HG03432 (cell line): Measurements from ENCODE around the gene NME5.
"Not testable (repeated sequence)": the region's sequence is repeated elsewhere in the genome, so short reads cannot be mapped to it uniquely, and the experiment has no call there.

ENCODE experiments used
- ATAC-seq: cut with Tn5 transposase; IDR thresholded peaks from one replicate; pipeline ENCODE4 v1.9.1; 2021; ENCODE audit warnings: mild to moderate bottlenecking, moderate library complexity; ENCODE audit not compliant: unreplicated experiment

NME5 gene

DNA sequence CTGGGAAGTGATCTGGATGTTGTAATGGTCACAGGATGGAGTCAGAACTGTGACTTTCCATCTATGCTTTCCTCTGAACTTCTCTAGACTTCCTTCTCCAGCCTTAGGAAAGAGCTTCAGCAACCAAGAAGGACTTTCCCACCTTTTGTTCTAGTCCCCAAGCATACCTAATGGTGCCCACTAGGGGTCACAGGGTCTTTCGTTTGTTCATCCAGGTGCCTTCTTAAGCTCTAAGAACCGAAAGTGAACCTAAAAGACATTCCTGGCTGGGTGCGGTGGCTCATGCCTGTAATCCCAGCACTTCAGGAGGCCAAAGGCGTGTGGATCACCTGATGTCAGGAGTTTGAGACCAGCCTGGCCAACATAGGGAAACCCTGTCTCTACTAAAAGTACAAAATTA lies 57.2 kb downstream of the NME5 start:
- no peak for ATAC-seq

DNA sequence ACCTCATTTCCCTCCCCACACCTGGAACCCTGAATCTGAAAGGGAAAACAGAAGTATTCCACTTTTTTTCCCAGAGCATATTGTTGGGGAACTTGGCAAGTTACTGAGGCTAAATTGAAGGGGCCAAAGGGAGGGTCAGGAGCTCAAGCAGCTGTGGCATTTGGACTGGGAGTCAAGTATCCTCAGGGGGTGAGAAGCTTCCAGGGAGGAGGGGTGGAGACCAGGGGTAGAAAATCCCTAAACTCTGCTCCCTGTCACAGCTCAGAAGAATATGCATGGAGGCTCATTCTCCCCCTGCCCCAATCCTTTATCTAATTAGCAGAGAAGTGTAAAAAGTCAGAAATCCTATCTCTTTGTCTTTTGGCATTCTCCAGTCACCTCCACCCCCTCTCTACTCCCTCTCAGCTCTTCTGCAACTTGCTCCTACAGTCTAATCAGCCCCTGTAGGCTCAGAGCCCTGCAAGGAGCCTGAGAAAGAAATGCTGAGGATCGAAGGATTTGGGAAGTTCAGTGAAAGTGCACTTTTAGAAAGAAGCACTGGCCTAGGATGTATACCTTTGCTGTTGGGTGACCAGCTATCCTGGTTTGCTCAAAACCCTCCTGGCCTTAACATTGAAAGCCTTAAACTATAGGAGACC lies 61.1 kb downstream of the NME5 start:
- ATAC-seq = no peak

DNA sequence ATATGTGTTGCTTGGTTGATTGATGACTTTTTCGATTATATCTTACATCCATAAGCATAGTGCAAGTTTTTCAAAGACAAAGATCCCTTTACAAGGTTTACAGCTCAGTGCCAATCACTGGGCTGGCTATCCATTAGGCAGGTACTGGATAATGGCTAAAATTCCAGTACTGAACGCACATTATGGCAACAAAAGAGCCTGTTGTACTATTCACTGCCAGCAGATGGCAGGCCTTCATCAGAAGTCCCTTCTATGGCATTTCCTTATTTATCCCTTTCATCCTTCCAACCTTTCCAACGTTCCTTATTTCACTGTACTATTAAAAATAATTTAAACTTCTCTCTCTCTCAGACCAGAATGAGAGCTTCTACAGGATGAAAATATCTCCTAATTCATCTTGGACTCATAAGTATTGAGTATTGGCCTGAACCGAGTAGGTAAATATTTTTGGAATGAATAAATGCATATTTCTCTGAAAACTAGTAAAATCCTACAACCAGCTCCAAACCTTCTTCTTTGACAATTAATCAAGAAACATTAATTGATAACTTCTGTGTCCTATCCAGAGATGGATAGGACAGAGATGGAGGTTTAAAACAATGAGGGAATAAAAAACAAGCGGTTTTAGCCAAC lies 62.0 kb downstream of the NME5 start:
- ATAC-seq = no peak

DNA sequence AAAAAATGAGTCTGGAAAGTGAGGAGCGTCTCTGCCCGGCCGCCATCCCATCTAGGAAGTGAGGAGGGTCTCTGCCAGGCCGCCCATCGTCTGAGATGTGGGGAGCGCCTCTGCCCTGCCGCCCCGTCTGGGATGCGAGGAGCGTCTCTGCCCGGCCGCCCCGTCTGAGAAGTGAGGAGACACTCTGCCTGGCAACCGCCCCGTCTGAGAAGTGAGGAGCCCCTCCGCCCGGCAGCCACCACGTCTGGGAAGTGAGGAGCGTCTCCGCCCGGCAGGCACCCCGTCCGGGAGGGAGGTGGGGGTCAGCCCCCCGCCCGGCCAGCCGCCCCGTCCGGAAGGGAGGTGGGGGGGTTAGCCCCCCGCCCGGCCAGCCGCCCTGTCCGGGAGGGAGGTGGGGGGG lies 69.2 kb downstream of the NME5 start:
- ATAC-seq = not testable (repeated sequence)

DNA sequence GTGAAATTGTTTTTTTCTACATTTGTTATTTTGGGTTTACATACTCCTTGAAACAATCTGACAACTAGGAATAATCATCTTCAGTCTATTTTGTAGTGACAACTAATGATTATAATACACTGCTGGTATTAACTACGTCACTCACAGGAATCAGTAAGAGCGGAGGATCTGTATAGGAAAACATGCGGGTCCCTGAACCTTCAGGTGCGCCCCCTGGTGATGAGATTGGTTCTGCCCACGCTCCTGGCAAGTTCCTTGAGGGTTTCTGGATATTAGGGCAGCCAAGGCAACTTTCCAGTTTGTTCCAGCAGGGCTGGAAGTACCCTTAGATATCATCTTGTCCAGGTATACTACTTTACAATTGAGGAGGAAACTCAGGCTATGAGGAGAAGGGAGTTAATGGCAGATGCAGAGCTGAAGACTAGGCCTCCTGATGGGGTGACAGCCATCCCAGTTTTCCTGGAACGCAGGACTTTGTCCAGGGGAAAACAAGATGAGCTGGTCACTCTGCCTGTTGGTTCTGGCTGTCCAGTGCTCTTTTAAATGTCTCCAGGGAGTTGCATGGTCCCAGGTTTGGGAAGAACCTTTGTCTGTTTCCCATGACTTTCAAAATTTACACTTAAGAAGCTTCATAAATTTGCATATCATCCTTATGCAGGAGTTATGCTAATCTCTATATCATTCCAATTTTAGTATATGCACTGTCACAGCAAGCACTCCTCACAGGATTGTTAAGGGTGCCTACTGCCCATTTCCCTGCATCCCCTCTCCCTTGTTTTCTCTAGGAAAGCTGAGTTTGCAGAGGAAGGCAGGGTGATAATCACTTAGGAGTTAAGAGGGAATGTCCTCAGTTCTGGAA lies 70.3 kb downstream of the NME5 start:
- no peak for ATAC-seq

DNA sequence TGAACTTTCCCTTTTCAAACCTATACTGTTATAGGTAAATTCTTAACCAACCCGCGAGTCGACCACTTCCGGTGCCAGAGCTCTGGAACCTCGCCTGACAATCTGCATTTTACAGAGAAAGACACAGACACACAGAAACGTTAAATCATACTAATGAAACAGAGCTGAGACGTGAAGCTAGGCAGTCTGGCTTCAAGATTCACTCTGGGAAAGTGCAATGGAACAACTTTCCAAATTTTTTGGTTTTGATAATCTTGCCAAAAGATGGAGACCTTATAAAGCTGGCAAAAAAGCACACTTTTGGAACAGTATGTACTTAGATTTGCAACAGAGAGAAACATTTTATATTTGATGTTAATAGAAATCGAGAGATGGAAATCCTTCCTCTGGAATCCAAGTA lies 71.3 kb downstream of the NME5 start:
- ATAC-seq = no peak
